Activated CD8-positive, alpha-beta memory T cell treated with anti-CD3 and anti-CD28 coated beads, Interleukin-2, amount 50 U/mL, for 48 hours (primary cell): ENCODE results near the gene RASD1.

Experiments used
- DNase-seq: peaks from one replicate; pipeline ENCODE4 v3.0.0-alpha.2; 2020

The RASD1 gene

GRCh38 chr17:17526369-17526768, 30.2 kb upstream of the RASD1 start:
- DNase-seq: no peak

- DNase-seq: no peak
These were observed 29.8 kb upstream of the RASD1 start for GRCh38 chr17:17525956-17526355.

- DNase-seq: no peak
These were observed 29.1 kb upstream of the RASD1 start for GRCh38 chr17:17525311-17525710.

- DNase-seq: no peak
These were observed 27.7 kb upstream of the RASD1 start for GRCh38 chr17:17523731-17524490.

- no peak for DNase-seq
These were observed 27.0 kb upstream of the RASD1 start for GRCh38 chr17:17523001-17523730.

GRCh38 chr17:17520599-17521232, 24.5 kb upstream of the RASD1 start:
- no peak for DNase-seq

GRCh38 chr17:17519886-17520285, 23.7 kb upstream of the RASD1 start:
- no peak for DNase-seq

- DNase-seq: no peak
These were observed 22.8 kb upstream of the RASD1 start for GRCh38 chr17:17518951-17519350.

- DNase-seq: no peak
These were observed 21.8 kb upstream of the RASD1 start for GRCh38 chr17:17518014-17518413.

GRCh38 chr17:17516941-17517720, 20.9 kb upstream of the RASD1 start:
- no peak for DNase-seq

- DNase-seq: no peak
These were observed 20.0 kb upstream of the RASD1 start for GRCh38 chr17:17515934-17516930.

- DNase-seq: no peak
These were observed 19.1 kb upstream of the RASD1 start for GRCh38 chr17:17514993-17515933.

GRCh38 chr17:17514361-17514992, 18.3 kb upstream of the RASD1 start:
- DNase-seq: no peak

- DNase-seq: no peak
These were observed 17.4 kb upstream of the RASD1 start for GRCh38 chr17:17513626-17514025.

- no peak for DNase-seq
These were observed 16.7 kb upstream of the RASD1 start for GRCh38 chr17:17512866-17513265.

GRCh38 chr17:17511881-17512858, 16.0 kb upstream of the RASD1 start:
- DNase-seq: no peak

GRCh38 chr17:17511293-17511741, 15.1 kb upstream of the RASD1 start:
- no peak for DNase-seq

GRCh38 chr17:17510456-17511292, 14.5 kb upstream of the RASD1 start:
- no peak for DNase-seq
